GM21786 (cell line): Measurements from ENCODE around the gene ADARB2.

Experiments used
- ATAC-seq: cut with Tn5 transposase; IDR thresholded peaks from one replicate; pipeline ENCODE4 v1.9.1; 2021; ENCODE audit not compliant: unreplicated experiment

The ADARB2 gene

DNA sequence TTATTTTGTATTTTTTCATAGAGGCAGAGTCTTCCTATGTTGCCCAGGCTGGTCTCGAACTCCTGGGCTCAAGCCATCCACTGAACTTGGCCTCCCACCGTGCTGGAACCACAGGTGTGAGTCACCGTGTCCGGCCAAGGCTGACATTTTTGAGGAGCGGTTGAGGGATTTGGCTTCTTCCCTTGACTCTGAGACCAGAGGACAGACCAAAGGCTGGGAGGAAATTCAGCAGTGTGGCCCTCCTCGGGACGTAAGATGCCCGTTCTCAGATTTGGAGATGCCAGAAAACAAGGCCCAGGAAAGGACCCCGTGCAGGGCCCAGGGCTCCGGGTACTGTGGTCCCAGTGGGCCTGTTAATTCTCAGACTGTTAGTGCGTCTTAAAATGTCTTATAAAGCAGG lies 535.0 kb downstream of the ADARB2 start:
- ATAC-seq: no peak

- ATAC-seq: no peak
Observed at GRCh38 chr10:1200866-1201807, 536.2 kb downstream of the ADARB2 start.

GRCh38 chr10:1199897-1200721 lies 537.2 kb downstream of the ADARB2 start:
- no peak for ATAC-seq

DNA sequence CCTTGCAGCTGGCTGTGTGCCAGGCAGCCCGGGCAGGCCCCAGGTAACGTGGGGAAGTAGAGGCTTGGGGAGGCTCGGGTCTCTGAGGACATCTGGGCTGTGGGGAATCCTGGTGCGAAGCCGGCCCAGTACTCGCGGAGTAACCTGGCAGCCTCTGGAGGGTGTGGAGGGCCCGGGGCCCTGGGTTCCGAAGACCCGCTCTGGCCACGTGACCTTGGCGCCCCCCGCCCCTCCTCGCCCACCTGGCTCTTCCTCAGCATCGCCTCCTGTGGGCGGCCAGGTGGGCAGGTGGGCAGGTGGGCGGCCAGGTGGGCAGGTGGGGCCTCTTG lies 538.0 kb downstream of the ADARB2 start:
- no peak for ATAC-seq

DNA sequence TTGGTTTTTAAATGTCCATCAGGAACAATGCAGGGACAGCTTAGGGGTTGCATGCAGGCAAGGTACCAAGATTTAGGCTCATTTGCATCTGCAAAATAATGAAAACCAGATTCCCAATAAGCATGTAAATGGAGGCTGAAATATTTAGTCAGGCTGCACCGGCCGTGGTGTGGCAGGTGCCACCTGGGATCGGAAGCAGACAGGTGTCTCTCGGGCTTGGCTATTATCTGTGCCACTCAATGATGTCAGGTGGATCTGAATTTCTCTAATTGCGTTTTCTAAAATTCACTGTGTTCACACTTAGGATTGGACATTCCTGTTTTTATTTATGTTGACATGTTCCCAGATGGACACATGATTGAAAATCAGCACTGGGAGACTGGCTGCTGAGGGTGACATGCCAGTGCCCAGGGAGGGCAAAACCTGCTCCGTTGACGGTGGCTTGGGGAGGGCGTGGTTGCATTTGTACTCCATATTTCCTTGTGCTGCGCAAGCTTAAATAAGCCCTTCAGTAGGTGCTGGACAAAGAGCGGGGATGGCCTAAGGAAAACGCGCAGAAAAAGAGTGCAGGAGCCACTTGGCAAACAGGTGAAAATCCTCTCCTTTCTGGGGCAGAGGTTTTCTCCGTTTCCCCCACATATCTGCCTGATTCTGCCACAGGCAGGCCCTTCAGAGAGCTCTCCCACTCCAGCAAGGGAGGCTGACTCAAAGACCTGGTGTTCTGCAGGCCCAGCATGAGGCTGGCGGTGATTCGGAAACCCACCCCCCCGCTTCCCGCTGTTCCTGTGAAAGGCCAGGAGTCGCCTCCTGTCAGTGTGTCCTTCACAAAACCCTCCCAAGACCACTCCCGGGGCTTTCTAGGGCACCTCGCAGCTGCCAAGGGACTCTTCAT lies 538.6 kb downstream of the ADARB2 start:
- ATAC-seq: no peak

- ATAC-seq: no peak
Observed at GRCh38 chr10:1197384-1197783, 539.9 kb downstream of the ADARB2 start.

GRCh38 chr10:1196656-1197055 lies 540.7 kb downstream of the ADARB2 start:
- no peak for ATAC-seq

DNA sequence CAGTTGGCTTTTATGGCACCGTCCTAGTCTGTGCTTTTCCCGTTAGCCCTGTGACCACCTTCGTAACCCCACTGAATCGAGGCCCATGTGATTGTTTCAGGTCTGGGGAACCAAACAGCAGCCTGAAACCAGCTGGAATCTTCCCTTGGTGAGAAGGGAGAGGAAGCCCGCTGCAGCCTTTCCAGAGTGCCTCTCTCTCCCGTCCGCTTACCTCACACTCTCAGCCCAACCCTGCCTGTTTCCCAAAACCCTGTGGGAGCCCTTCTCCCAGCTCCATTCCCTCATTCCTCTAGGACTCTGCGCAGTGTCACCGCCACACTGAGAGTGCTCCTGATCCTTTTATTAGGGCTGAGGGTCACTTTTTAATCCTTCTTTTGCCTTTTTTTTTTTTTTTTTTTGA lies 541.5 kb downstream of the ADARB2 start:
- no peak for ATAC-seq

DNA sequence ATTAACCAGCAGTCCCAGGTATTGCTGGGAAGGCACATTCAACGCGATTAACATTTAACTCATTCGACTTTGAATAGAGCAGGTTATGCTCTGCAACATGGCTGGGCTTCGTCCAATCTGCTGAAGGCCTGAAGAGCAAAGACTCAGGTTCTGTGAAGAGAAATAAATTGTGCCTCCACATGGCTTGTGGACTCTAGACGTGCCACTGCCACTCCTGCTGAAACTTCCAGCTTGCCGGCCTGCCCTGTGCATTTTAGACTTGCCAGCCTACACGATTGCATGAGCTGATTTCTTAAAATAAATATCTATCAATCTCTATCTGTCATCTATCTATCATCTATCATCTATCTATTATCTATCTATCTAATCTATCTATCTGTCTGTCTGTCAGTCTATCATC lies 543.2 kb downstream of the ADARB2 start:
- ATAC-seq: no peak

GRCh38 chr10:1193561-1193960 lies 543.8 kb downstream of the ADARB2 start:
- ATAC-seq: no peak

DNA sequence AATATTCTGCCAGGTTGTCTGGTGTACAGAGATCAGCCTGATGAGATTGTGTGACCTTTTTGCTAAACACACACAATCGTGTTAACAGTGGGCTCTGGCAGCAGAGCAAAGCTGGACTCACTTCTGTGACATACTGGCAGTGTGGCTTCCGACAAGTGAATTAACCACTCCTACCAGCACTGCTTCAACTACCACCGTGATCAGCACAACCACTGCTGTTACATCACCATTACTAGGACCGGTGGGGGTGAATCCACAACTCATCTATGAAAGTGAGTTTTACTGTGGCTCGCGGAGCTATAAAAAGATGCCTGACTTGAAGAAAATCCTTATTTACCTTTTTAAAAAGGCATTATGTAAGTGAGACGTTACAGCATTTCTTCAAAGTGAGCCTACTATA lies 545.6 kb downstream of the ADARB2 start:
- no peak for ATAC-seq

GRCh38 chr10:1190791-1191490 lies 546.4 kb downstream of the ADARB2 start:
- no peak for ATAC-seq

DNA sequence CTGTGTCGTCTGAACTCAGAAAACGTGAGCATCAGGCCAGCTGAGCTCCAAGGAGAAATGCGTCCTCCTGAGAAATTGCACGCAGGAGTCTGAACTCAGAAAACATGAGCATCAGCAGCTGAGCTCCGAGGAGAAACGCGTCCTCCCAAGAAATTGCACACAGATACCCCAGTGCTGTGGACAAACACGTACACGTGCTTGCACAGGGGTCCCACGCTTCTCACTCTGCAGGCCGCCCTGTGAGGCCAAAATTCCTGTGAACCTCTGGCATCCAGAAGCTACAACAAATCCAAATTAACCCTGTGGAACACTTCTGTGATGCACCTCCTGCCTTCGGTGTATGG lies 547.3 kb downstream of the ADARB2 start:
- no peak for ATAC-seq

- no peak for ATAC-seq
Observed at GRCh38 chr10:1189166-1190051, 547.9 kb downstream of the ADARB2 start.

- no peak for ATAC-seq
Observed at GRCh38 chr10:1188558-1189135, 548.7 kb downstream of the ADARB2 start.

DNA sequence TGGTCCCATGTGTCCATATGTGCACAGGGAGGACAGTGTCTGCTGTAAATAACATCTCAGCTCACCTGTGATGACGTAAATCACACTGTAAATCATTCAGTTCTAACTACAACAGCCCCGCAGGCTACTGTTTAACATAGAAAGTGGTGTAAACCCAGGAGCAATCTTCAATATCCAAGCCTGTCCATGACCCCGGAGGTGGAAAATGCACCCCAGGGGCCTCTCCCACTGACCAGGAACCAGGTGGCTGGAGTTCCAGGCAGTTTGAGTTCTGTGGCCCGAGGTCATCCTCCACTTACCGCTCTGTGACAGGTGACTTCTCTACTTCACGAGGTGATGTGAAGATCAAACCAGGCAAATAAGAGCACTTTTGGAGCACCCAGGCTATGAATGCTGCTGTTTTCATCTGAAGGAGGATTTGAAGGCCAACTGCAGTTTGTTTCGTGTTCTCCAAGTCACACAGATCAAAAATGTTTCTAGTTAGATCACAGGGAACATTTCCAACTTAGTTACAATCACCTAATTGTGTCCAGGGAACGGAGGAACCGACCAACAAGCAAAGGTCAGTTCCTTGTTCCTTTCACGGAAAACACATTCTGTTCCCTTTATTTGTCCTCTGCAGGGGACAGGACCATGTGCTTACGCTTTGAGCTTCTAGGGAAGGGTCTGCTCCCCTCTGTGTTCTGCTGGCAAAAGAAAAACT lies 549.3 kb downstream of the ADARB2 start:
- no peak for ATAC-seq

GRCh38 chr10:1187151-1187854 lies 550.0 kb downstream of the ADARB2 start:
- ATAC-seq: no peak

DNA sequence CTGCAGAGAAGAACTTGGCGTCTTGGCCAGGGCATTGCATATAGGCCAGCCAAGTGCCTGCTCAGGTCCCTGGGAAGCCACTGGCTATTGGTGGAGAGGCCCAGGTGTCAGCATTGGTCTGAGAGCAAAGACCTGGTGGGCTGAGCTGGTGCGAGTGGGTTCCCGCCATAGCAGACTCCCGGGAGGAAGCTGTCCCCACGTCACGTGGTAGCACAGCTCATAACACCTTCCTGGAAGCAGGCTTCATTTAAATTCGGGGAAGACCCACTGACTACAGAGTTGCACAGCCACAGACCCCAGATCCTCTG lies 550.7 kb downstream of the ADARB2 start:
- no peak for ATAC-seq
